Measurements from ENCODE around the gene SERPINB7. TPM values are rescaled to one million over a fixed set of nuclear protein-coding genes. Genes with fewer than 3 reads are reported as not detected.

Gene SERPINB7
- total RNA-seq, 1 experiment from 2014 or later = 0.19 TPM

DNA sequence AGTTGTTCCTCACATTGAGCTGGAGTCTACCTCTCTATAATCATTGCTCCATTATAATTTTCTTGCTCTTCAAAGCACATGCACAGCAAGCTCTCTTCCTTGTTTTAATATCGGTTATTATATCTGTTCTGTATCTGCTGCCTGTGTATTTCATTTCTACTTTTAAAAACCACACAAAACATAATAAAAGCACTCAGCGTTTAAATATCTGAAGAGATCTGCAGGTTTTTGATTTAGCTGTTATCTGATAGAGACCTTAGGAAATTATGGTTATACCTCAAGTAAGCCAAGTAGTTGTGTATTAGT lies 49.0 kb downstream of the SERPINB7 start:
- Mint-ChIP-seq H3K9me3 (ENCODE audit: low read depth, unreplicated experiment) (no peaks in the 10 kb centered on the region), H3K36me3 (ENCODE audit: insufficient read depth, unreplicated experiment) (no peaks in the 10 kb centered on the region), H3K27me3 (ENCODE audit: unreplicated experiment) (no peaks in the 10 kb centered on the region), H3K4me1 (ENCODE audit: low read depth, unreplicated experiment) (no peaks in the 10 kb centered on the region), H3K27ac (ENCODE audit: unreplicated experiment) (no peak overlapping the region), H3K4me3 (ENCODE audit: low read depth, unreplicated experiment) (no peak overlapping the region)
- TF ChIP-seq, protein P1, sequence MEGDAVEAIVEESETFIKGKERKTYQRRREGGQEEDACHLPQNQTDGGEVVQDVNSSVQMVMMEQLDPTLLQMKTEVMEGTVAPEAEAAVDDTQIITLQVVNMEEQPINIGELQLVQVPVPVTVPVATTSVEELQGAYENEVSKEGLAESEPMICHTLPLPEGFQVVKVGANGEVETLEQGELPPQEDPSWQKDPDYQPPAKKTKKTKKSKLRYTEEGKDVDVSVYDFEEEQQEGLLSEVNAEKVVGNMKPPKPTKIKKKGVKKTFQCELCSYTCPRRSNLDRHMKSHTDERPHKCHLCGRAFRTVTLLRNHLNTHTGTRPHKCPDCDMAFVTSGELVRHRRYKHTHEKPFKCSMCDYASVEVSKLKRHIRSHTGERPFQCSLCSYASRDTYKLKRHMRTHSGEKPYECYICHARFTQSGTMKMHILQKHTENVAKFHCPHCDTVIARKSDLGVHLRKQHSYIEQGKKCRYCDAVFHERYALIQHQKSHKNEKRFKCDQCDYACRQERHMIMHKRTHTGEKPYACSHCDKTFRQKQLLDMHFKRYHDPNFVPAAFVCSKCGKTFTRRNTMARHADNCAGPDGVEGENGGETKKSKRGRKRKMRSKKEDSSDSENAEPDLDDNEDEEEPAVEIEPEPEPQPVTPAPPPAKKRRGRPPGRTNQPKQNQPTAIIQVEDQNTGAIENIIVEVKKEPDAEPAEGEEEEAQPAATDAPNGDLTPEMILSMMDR (IDR thresholded peaks at IDR 0.05; ENCODE audit: unreplicated experiment) = no peak
- intact Hi-C loops (cut with micrococcal nuclease; ENCODE audit: unreplicated experiment) = no loop called here
- no TSS peak for BruUV-seq (replicated peaks)
- CTCF ChIA-PET = no interaction called here
- no peak for DNase-seq

DNA sequence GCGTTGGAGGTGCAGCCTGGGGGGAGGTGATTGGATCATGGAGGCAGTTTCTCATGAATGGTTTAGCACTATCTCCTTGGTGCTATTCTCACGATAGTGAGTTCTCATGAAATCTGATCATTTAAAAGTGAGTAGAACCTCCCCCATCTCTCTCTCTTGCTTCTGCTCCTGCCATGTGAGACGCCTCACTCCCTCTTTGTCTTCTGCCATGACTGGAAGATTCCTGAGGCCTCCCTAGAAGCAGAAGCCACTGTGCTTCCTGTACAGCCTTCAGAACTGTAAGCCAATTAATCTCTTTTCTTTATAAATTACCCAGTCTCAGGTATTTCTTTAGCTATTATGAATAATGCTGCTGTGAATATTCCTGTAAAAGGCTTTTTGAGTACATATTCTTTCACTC lies 52.9 kb downstream of the SERPINB7 start:
- intact Hi-C loops (cut with micrococcal nuclease; ENCODE audit: unreplicated experiment) = no loop called here
- no TSS peak for BruUV-seq (replicated peaks)
- Mint-ChIP-seq H3K27ac (ENCODE audit: unreplicated experiment) (no peak overlapping the region), H3K4me1 (ENCODE audit: low read depth, unreplicated experiment) (no peaks in the 10 kb centered on the region), H3K9me3 (ENCODE audit: low read depth, unreplicated experiment) (no peaks in the 10 kb centered on the region), H3K27me3 (ENCODE audit: unreplicated experiment) (no peaks in the 10 kb centered on the region), H3K36me3 (ENCODE audit: insufficient read depth, unreplicated experiment) (no peaks in the 10 kb centered on the region), H3K4me3 (ENCODE audit: low read depth, unreplicated experiment) (no peak overlapping the region)
- CTCF ChIA-PET = interaction anchor here (0.6 kb wide), 1 partner anchor 23 kb away, joined by 5 read pairs; no protein-coding TSS in a partner anchor
- DNase-seq = no peak
- TF ChIP-seq, protein P1 (IDR thresholded peaks at IDR 0.05; ENCODE audit: unreplicated experiment) = no peak

DNA sequence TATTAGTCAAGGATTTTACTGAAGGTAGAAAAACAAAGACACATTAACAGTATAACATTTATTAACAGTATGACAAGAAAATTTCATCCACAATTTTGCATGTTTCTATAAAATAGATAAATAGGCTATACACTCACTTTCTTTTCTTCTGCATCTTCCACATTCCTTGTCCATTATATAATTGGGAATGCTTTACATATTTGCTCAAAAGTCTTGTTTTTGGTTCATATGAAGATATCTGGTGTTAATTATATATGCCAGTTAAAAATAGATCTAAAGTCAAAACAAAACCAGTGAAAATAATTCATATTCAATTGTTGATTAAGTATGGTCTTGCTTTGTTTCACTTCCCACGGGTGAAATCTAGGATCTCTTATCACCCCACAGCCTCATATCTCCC lies 53.4 kb downstream of the SERPINB7 start:
- Mint-ChIP-seq H3K27me3 (ENCODE audit: unreplicated experiment) (no peaks in the 10 kb centered on the region), H3K36me3 (ENCODE audit: insufficient read depth, unreplicated experiment) (no peaks in the 10 kb centered on the region), H3K4me1 (ENCODE audit: low read depth, unreplicated experiment) (no peaks in the 10 kb centered on the region), H3K9me3 (ENCODE audit: low read depth, unreplicated experiment) (no peaks in the 10 kb centered on the region), H3K4me3 (ENCODE audit: low read depth, unreplicated experiment) (no peak overlapping the region), H3K27ac (ENCODE audit: unreplicated experiment) (no peak overlapping the region)
- TF ChIP-seq, protein P1 (IDR thresholded peaks at IDR 0.05; ENCODE audit: unreplicated experiment) = no peak
- CTCF ChIA-PET = no interaction called here
- BruUV-seq (replicated peaks) = no TSS peak
- no peak for DNase-seq
- intact Hi-C loops (cut with micrococcal nuclease; ENCODE audit: unreplicated experiment) = no loop called here

DNA sequence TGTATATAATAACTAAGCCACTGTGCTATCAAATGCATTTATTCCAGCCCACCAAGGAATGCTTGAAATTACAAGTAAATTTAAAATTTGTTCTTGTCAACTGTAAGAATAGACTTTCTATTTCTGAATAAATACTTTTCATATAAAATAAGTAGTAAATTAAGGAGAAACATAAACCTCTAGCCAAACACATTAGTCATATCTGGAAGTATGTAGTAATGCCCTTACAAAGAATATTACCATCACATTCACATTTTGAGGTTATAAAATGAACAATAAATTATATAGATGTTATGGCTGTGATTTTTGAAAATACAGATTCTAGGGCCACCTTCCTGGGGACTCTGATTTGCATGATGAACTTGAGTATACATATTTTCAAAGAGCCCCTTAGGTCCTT lies 54.7 kb downstream of the SERPINB7 start:
- H3K9me3 Mint-ChIP-seq (ENCODE audit: low read depth, unreplicated experiment) = no peaks in the 10 kb centered on the region
- no peak overlapping the region for H3K27ac Mint-ChIP-seq (ENCODE audit: unreplicated experiment)
- TF ChIP-seq, protein P1 (IDR thresholded peaks at IDR 0.05; ENCODE audit: unreplicated experiment) = no peak
- no peak for DNase-seq
- H3K4me1 Mint-ChIP-seq (ENCODE audit: low read depth, unreplicated experiment) = no peaks in the 10 kb centered on the region
- CTCF ChIA-PET = no interaction called here
- intact Hi-C loops (cut with micrococcal nuclease; ENCODE audit: unreplicated experiment) = no loop called here
- BruUV-seq (replicated peaks) = no TSS peak
- no peaks in the 10 kb centered on the region for H3K36me3 Mint-ChIP-seq (ENCODE audit: insufficient read depth, unreplicated experiment)
- no peak overlapping the region for H3K4me3 Mint-ChIP-seq (ENCODE audit: low read depth, unreplicated experiment)
- H3K27me3 Mint-ChIP-seq (ENCODE audit: unreplicated experiment) = no peaks in the 10 kb centered on the region
